NT2/D1 (cell line): Measurements from ENCODE around the gene CDH13.

Experiments
- SUZ12 ChIP-seq: IDR thresholded peaks from 2 replicates; pipeline ENCODE4 v1.6.1; 2011; ENCODE audit not compliant: insufficient read length, insufficient read depth; ENCODE audit errors: extremely low read depth
- YY1 ChIP-seq: IDR thresholded peaks from 2 replicates; pipeline ENCODE4 v1.6.1; 2011; ENCODE audit not compliant: insufficient read length, insufficient read depth
- ZNF274 ChIP-seq: IDR thresholded peaks from 2 replicates; pipeline ENCODE4 v1.6.1; 2011; ENCODE audit warnings: mild to moderate bottlenecking, low read depth, low read length

GRCh38 chr16:83578171-83578570, 951.4 kb downstream of the CDH13 start:
- TF ChIP-seq YY1 (no peak), ZNF274 (no peak), SUZ12 (no peak)
